Measurements from ENCODE around the gene WDR45B.

DNA sequence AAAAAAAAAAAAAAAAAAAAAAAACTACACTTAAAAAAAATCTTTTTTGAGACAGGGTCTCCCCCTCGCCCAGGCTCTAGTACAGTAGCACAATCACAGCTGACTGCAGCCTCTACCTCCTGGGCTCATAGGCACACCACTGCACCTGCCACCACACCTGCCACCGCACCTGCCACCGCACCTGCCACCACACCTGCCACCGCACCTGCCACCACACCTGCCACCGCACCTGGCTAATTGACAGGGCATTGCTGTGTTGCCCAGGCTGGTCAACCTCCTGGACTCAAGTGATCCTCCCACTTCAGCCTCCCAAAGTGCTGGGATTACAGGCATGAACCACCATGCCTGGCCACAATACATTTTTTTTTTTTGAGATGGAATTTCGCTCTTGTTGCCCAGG, 17.6 kb upstream of the WDR45B start:
- no peak for TF ChIP-seq CTCF (IDR thresholded peaks at IDR 0.05; ENCODE audit: insufficient read depth, low read length, poor library complexity, severe bottlenecking)
- no peak for TF ChIP-seq EZH2phosphoT487 (conservative IDR thresholded peaks at IDR 0.05; ENCODE audit: low read length)

All from SU-DHL-6 (cell line).